IMR-90 (cell line): Measurements from ENCODE around the gene SNRNP25. TPM values are rescaled to one million over a fixed set of nuclear protein-coding genes. Genes with fewer than 3 reads are reported as not detected.
A peak's percentile ranks its signal among the peaks of the same experiment; 100 is the strongest.

Source experiments
- ATAC-seq: fragments of 200-7000 bp; cut with Tn5 transposase; 2 replicates; pipeline ENCODE4 v1.9.1; 2020; ENCODE audit warnings: low read depth, mild to moderate bottlenecking, moderate library complexity
- BruUV-seq: library from RNA; stranded (reverse); fragments of 400-500 nt; replicated peaks from 2 replicates; lab custom pipeline; 2021; lab: Mats Ljungman, UMichigan
- CTCF ChIA-PET: fragments of 300-600 bp; formaldehyde crosslinking; extraction: SDS; loops from one replicate; lab custom pipeline; 2021; ENCODE audit warnings: antibody characterized with exemption; lab: Yijun Ruan, JAX
- POLR2A ChIA-PET: fragments of 300-600 bp; sonication (Branson Sonifier 250); formaldehyde crosslinking; loops from one replicate; lab custom pipeline; 2022; ENCODE audit warnings: antibody characterized with exemption; ENCODE audit not compliant: unreplicated experiment; lab: Charles Lee
- DNase-seq: peaks from one replicate; pipeline ENCODE4 v3.0.0; 2013
- H2AFZ ChIP-seq: replicated peaks from 2 replicates; pipeline ENCODE3; 2013; ENCODE audit warnings: low read length, mild to moderate bottlenecking; ENCODE audit not compliant: poor library complexity
- H2AK5ac ChIP-seq: 2 replicates; pipeline ENCODE4 v1.6.1; 2013; ENCODE audit warnings: low read depth, low read length, inconsistent platforms
- H2AK9ac ChIP-seq: replicated peaks from 2 replicates; pipeline ENCODE3; 2013; ENCODE audit warnings: mild to moderate bottlenecking, low read depth, low read length, moderate library complexity; ENCODE audit not compliant: poor library complexity
- H2BK120ac ChIP-seq: 2 replicates; pipeline ENCODE4 v1.6.1; 2013; ENCODE audit warnings: low read depth, low read length, inconsistent platforms
- H2BK15ac ChIP-seq: 3 replicates; pipeline ENCODE4 v1.6.1; 2013; ENCODE audit warnings: low read depth, low read length, inconsistent platforms
- H2BK20ac ChIP-seq: 2 replicates; pipeline ENCODE4 v1.6.1; 2013; ENCODE audit warnings: low read depth, mild to moderate bottlenecking, inconsistent platforms, low read length, moderate library complexity
- H2BK5ac ChIP-seq: 2 replicates; pipeline ENCODE4 v1.6.1; 2013; ENCODE audit warnings: mild to moderate bottlenecking, low read depth, low read length, inconsistent platforms; ENCODE audit not compliant: poor library complexity, severe bottlenecking
- H3K14ac ChIP-seq: replicated peaks from 2 replicates; pipeline ENCODE4 v1.6.1; 2013; ENCODE audit warnings: low read depth, low read length, inconsistent platforms
- H3K18ac ChIP-seq: 2 replicates; pipeline ENCODE4 v1.6.1; 2013; ENCODE audit warnings: low read depth, low read length, control low read depth
- H3K23ac ChIP-seq: 2 replicates; pipeline ENCODE4 v1.6.1; 2013; ENCODE audit warnings: low read depth, low read length, inconsistent platforms
- H3K27ac ChIP-seq: 2 replicates; pipeline ENCODE4 v1.5.1; 2013; ENCODE audit warnings: mild to moderate bottlenecking, control low read depth, low read length; ENCODE audit not compliant: insufficient read depth
- H3K27me3 ChIP-seq: 2 replicates; pipeline ENCODE4 v1.6.1; 2013; ENCODE audit warnings: low read length; ENCODE audit not compliant: control insufficient read depth, insufficient read depth
- H3K36me3 ChIP-seq: 2 replicates; pipeline ENCODE4 v1.6.1; 2013; ENCODE audit warnings: low read length, mixed read lengths; ENCODE audit not compliant: control insufficient read depth, insufficient read depth
- H3K4ac ChIP-seq: 2 replicates; pipeline ENCODE4 v1.6.1; 2013; ENCODE audit warnings: low read depth, low read length, inconsistent platforms
- H3K4me1 ChIP-seq: 2 replicates; pipeline ENCODE4 v1.6.1; 2013; ENCODE audit warnings: low read length, mixed read lengths; ENCODE audit not compliant: control insufficient read depth, insufficient read depth
- H3K4me2 ChIP-seq: 2 replicates; pipeline ENCODE4 v1.6.1; 2013; ENCODE audit warnings: low read depth, mild to moderate bottlenecking, control low read depth, low read length, moderate library complexity
- H3K4me3 ChIP-seq: 2 replicates; pipeline ENCODE4 v1.5.1; 2013; ENCODE audit warnings: low read depth, mild to moderate bottlenecking, control low read depth, low read length, moderate library complexity; ENCODE audit not compliant: insufficient read depth
- H3K56ac ChIP-seq: 2 replicates; pipeline ENCODE4 v1.6.1; 2013; ENCODE audit warnings: low read length, inconsistent platforms; ENCODE audit not compliant: insufficient read depth; ENCODE audit errors: extremely low read depth
- H3K79me1 ChIP-seq, 2 experiments: 2 replicates each; pipeline ENCODE4 v1.6.1; 2013; ENCODE audit warnings: low read length in 2 of 2, inconsistent platforms in 1 of 2, low read depth in 1 of 2
- H3K9ac ChIP-seq: 2 replicates; pipeline ENCODE4 v1.6.1; 2013; ENCODE audit warnings: low read depth, low read length, control low read depth
- H3K9me1 ChIP-seq: 2 replicates; pipeline ENCODE4 v1.6.1; 2013; ENCODE audit warnings: low read length, inconsistent platforms; ENCODE audit not compliant: insufficient read depth
- H3K9me3 ChIP-seq: 2 replicates; pipeline ENCODE4 v1.6.1; 2013; ENCODE audit warnings: low read length; ENCODE audit not compliant: control insufficient read depth, insufficient read depth
- H4K20me1 ChIP-seq: 2 replicates; pipeline ENCODE4 v1.6.1; 2013; ENCODE audit warnings: low read length, inconsistent platforms; ENCODE audit not compliant: insufficient read depth
- H4K5ac ChIP-seq: 2 replicates; pipeline ENCODE4 v1.6.1; 2013; ENCODE audit warnings: mild to moderate bottlenecking, low read depth, low read length, control low read depth
- H4K8ac ChIP-seq, 2 experiments: 2 replicates each; pipeline ENCODE4 v1.6.1; 2013; ENCODE audit warnings: low read depth in 2 of 2, low read length in 2 of 2, control low read depth in 1 of 2, inconsistent platforms in 1 of 2
- H4K91ac ChIP-seq: 2 replicates; pipeline ENCODE4 v1.6.1; 2013; ENCODE audit warnings: low read depth, low read length, inconsistent platforms; ENCODE audit not compliant: insufficient read depth
- CEBPB ChIP-seq: IDR thresholded peaks from 2 replicates; pipeline ENCODE4 v1.6.1; 2012; ENCODE audit warnings: low read depth, low read length, improper control_type of control experiment
- CHD1 ChIP-seq: IDR thresholded peaks from 2 replicates; pipeline ENCODE4 v1.6.1; 2012; ENCODE audit warnings: low read depth, low read length, improper control_type of control experiment
- FOS ChIP-seq: fragments of 150-350 bp; IDR thresholded peaks from 2 replicates; pipeline ENCODE4 v1.6.1; 2016; ENCODE audit warnings: low read depth, low read length
- RAD21 ChIP-seq: IDR thresholded peaks from 2 replicates; pipeline ENCODE4 v1.6.1; 2012; ENCODE audit warnings: low read length, improper control_type of control experiment
- RCOR1 ChIP-seq: IDR thresholded peaks from 2 replicates; pipeline ENCODE4 v1.6.1; 2012; ENCODE audit warnings: mild to moderate bottlenecking, low read length, improper control_type of control experiment; ENCODE audit not compliant: insufficient replicate concordance
- SMC3 ChIP-seq: fragments of 150-350 bp; IDR thresholded peaks from 2 replicates; pipeline ENCODE4 v1.6.1; 2016; ENCODE audit warnings: low read depth, mild to moderate bottlenecking, antibody characterized with exemption, low read length, moderate library complexity
- WGBS, 2 experiments: methylation state at CpG; one replicate each; pipeline versions ENCODE4 v1.1.5 to v1.1.7; 2013; ENCODE audit warnings: missing lambda C conversion rate in 2 of 2; ENCODE audit not compliant: insufficient read length in 1 of 2; ENCODE audit errors: extremely low coverage in 2 of 2; 5-methylcytosine and 5-hydroxymethylcytosine counted together
- dilution Hi-C: fragments of 300-500 bp; cut with HindIII; formaldehyde crosslinking; loops from one replicate; pipeline ENCODE4 v1.14.3; 2018; ENCODE audit warnings: low sequenced_read_pairs; ENCODE audit not compliant: unreplicated experiment
- in situ Hi-C: fragments of 300-500 bp; cut with MboI; formaldehyde crosslinking; loops from 3 replicates; pipeline ENCODE4 v1.14.3; 2019; ENCODE audit warnings: low sequenced_read_pairs, inconsistent platforms, mixed read lengths
- intact Hi-C: fragments of 100-400 bp; cut with micrococcal nuclease; formaldehyde crosslinking; loops from 2 replicates; pipeline ENCODE4 v1.10.0; 2022
- polyA plus RNA-seq, 3 experiments: library from polyadenylated mRNA; depleted of rRNA; stranded (reverse); fragments of >200 nt; gene quantifications; 2 replicates each; pipeline ENCODE4 v1.2.3, GENCODE V29; 2012; ENCODE audit warnings: low replicate concordance in 1 of 3
- total RNA-seq: library from RNA; depleted of rRNA; stranded (reverse); fragments of >200 nt; gene quantifications from 2 replicates; pipeline ENCODE4 v1.2.3, GENCODE V29; 2012
- TF ChIP-seq, protein P1 (sequence below): fragments of 150-350 bp; IDR thresholded peaks from 2 replicates; pipeline ENCODE4 v1.6.1; 2016; ENCODE audit warnings: low read depth, mild to moderate bottlenecking, low read length, moderate library complexity, borderline replicate concordance

SNRNP25 gene
- total and polyA plus RNA-seq, 2 of the 4 experiments (the other 2 are of a cell fraction): 67.2 to 88.0 TPM

DNA sequence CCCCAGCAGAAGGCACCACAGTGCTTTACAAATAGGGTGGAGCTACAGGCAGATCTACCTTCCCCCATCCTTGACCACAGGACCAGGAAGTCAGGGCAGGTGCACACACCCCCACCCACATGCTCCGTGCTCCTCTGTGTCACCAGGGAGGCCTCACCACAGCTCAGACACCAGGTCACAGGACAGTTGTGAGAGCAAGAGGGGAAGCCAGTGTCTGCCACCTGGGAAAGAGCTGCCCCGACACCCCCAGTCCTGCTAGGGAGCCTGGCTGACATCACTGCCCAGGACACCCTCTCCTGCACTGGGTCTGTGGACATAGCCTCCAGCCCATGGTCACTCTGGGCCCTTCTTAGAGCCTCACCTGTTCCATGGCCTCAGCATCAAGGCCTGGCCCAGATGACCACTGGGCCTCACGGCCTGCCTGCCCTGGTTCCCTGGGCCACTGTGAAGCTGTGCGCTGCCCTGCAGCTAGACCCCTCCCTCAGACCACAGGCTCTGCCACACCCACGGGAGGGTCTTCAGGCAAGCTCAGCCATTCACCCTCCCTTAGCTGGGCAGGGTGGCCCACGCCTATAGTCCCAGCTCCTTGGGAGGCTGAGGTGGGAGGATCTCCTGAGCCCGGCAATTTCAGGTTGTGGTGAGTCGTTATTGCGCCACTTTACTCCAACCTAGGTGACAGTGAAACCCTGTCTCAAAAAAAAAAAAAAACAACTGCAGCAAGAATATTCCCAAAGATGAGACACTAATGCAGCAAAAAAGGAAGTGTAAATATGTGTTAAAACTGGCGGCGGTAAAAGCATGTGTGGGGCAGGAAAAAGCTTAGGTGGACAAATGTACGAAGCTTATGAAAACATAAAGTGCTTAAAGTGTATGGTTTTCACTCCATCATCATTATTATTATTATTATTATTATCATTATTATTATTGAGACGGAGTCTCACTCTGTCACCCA lies 14.4 kb upstream of the SNRNP25 start:
- POLR2A ChIA-PET: no interaction called here
- H2BK15ac ChIP-seq: no peak overlapping the region
- H3K9me3 ChIP-seq: no peaks in the 10 kb centered on the region
- no peak for ATAC-seq
- no peak overlapping the region for H3K14ac ChIP-seq
- no peak overlapping the region for H4K91ac ChIP-seq
- H3K9me1 ChIP-seq: peaks cover 3% of the 10 kb centered on the region
- peaks cover 8% of the 10 kb centered on the region for H3K36me3 ChIP-seq
- no peak overlapping the region for H3K56ac ChIP-seq
- no peak overlapping the region for H3K18ac ChIP-seq
- H2BK120ac ChIP-seq: no peak overlapping the region
- no peak overlapping the region for H3K23ac ChIP-seq
- no peak overlapping the region for H3K4me3 ChIP-seq
- H3K4me1 ChIP-seq: peaks cover 1% of the 10 kb centered on the region; the same call in 1 of the 2 replicates
- H3K79me1 ChIP-seq: no peaks in the 10 kb centered on the region
- intact Hi-C loops: no loop called here
- BruUV-seq: no TSS peak
- no peak overlapping the region for H4K5ac ChIP-seq
- no peak overlapping the region for H2AK5ac ChIP-seq
- H3K4me2 ChIP-seq: no peak overlapping the region
- WGBS, 2 experiments: 100% methylated on average over 1 of the region's 13 CpGs; no CpG with 5 or more reads in 1 of the 2 experiments
- no peak overlapping the region for H4K8ac ChIP-seq
- H2BK5ac ChIP-seq: no peak overlapping the region
- dilution Hi-C loops: no loop called here
- no peak overlapping the region for H3K27ac ChIP-seq
- CTCF ChIA-PET: no interaction called here
- in situ Hi-C loops: no loop called here
- no peak for DNase-seq
- TF ChIP-seq FOS (no peak), RCOR1 (no peak), CEBPB (peak; percentile 63; the same call in 1 of the 2 replicates), CHD1 (no peak), SMC3 (no peak), RAD21 (no peak)
- TF ChIP-seq, protein P1, sequence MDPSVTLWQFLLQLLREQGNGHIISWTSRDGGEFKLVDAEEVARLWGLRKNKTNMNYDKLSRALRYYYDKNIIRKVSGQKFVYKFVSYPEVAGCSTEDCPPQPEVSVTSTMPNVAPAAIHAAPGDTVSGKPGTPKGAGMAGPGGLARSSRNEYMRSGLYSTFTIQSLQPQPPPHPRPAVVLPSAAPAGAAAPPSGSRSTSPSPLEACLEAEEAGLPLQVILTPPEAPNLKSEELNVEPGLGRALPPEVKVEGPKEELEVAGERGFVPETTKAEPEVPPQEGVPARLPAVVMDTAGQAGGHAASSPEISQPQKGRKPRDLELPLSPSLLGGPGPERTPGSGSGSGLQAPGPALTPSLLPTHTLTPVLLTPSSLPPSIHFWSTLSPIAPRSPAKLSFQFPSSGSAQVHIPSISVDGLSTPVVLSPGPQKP: no peak
- no peak overlapping the region for H2AK9ac ChIP-seq
- no peak overlapping the region for H2AFZ ChIP-seq
- H4K20me1 ChIP-seq: no peaks in the 10 kb centered on the region
- H2BK20ac ChIP-seq: no peak overlapping the region
- H3K27me3 ChIP-seq: no peaks in the 10 kb centered on the region
- no peak overlapping the region for H3K9ac ChIP-seq
- H3K4ac ChIP-seq: no peak overlapping the region
